ELF-1 (cell line): ENCODE results near the gene GGA1.
"Not testable (repeated sequence)": the region's sequence is repeated elsewhere in the genome, so short reads cannot be mapped to it uniquely, and the experiment has no call there.

Experiments
- DNase-seq: peaks from one replicate; pipeline ENCODE4 v3.0.0-alpha.2; 2016; ENCODE audit warnings: low read depth, low spot score

The GGA1 gene

DNA sequence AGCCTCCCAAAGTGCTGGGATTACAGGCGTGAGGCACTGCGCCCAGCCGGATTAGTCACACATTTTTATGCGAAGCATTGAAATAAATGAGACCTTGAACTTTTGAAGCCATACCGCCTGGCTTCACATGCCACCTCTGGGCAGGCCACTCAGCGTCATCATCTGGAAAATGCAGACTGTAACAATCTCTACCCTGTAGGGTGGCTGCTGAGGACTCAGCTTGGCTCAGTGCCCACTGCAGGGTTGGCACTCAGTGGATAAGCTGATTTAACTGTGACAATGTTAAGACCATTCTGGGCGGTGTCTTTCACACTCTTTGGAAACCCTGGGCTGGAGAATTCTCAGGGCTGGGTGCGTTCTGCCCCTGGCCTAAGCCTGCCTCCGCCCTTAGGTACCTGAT, 39.3 kb downstream of the GGA1 start:
- no peak for DNase-seq

DNA sequence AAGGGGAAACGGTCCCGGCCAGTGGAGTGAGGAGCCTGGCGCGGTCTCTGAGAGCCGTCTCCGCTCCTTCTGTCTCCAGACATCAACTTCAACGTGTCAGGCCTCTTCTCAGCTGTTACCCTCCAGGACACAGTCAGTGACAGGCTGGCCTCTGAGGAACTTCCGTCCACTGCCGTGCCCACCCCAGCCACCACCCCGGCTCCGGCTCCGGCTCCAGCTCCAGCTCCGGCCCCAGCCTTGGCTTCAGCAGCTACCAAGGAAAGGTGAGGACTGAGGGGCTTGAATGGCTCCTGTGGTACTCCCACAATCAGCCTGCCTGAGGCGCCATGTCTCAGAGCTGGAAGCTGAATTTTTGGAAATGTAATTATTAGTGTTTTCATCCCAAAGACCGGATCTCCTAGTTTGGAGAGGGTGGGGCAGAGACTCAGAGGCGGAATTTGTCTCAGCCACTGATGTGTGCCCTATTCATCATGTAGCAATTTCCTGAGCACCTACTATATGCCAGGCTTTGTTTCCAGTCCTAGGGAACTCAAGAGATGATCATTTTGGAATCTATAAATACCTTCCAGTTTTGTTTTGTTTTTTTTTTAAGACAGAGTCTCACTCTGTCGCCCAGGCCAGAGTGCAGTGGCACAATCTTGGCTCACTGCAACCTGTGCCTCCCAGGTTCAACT, 42.0 kb downstream of the GGA1 start:
- no peak for DNase-seq

DNA sequence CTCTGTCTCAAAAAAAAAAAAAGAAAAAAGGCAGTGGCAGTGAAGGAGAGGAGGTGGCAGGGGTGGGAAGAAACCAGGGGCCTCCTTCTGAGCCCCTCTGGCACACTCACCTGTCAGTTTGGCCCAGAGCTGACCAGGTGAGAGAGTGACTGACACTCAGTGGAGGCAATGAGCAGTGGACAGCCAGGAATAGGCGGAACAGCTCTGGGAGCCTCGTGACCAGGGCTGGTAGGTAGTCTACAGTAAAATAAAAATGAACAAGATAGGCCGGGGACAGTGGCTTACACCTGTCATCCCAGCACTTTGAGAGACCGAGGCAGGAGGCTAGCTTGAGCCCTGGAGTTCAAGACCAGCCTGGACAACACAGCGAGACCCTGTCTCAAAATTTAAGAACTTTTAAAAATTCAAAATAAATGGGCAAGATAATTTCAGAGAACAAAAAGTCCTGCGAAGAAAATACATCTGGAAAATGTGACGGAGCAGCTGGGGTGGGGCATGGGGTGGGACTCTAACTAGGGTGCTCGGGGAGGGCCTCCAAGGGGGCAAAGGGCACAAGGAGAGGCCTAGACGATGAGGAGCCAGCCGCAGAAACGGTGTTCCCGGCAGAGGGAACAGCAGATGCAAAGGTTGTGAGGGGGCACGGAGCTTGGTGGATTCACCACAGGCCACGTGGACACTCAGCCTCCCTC, 46.1 kb downstream of the GGA1 start:
- DNase-seq, result no peak

DNA sequence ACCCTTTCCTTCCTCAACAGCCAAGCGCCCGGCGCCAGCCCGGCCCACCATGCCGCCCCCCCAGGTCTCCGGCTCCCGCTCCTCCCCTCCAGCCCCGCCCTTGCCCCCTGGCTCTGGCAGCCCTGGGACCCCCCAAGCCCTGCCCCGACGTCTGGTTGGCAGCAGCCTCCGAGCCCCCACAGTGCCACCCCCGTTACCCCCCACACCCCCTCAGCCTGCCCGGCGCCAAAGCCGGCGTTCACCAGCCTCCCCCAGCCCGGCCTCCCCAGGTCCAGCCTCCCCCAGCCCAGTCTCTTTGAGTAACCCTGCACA, 46.6 kb downstream of the GGA1 start:
- no peak for DNase-seq

DNA sequence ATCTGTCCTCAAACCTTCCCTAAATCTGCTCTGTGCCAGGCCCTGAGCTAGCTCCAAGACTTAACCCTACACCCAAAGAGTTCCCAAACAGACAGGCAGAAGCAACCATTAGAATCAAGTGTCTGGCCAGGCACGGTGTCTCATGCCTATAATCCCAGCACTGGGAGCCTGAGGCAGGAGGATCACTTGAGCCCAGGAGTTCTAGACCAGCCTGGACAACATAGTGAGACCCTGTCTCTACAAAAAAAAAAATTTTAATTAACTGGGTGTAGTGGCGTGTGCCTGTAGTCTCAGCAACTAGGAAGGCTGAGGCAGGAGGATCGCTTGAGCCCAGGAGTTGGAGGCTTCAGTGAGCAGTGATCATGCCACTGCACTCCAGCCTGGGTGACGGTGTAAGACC, 47.9 kb downstream of the GGA1 start:
- not testable (repeated sequence) for DNase-seq

DNA sequence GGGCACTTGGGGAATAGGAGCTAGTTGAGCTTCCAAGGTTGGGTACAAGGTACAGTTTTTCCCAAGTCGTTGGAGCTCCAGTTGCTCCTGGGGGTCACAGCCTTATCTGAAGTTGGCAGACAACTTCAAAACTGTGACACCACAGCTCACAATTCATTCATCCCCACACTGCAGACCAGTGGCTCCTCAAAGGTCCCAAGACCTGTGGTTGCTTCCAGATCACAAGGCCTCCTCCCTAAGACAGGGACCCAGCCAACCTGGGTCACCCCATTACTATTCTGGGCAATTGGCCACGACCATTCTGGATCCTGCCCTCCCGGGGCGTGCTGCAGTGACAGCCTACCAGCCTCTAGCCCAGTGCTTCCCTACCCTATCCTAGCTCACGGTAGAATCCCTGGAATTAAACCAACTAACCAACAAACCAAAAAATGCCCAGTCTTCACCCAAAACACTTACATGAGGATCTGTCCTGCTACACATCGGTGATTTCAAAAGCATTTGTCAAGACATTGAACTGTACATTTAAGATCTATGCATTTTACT, 49.0 kb downstream of the GGA1 start:
- DNase-seq, result no peak

DNA sequence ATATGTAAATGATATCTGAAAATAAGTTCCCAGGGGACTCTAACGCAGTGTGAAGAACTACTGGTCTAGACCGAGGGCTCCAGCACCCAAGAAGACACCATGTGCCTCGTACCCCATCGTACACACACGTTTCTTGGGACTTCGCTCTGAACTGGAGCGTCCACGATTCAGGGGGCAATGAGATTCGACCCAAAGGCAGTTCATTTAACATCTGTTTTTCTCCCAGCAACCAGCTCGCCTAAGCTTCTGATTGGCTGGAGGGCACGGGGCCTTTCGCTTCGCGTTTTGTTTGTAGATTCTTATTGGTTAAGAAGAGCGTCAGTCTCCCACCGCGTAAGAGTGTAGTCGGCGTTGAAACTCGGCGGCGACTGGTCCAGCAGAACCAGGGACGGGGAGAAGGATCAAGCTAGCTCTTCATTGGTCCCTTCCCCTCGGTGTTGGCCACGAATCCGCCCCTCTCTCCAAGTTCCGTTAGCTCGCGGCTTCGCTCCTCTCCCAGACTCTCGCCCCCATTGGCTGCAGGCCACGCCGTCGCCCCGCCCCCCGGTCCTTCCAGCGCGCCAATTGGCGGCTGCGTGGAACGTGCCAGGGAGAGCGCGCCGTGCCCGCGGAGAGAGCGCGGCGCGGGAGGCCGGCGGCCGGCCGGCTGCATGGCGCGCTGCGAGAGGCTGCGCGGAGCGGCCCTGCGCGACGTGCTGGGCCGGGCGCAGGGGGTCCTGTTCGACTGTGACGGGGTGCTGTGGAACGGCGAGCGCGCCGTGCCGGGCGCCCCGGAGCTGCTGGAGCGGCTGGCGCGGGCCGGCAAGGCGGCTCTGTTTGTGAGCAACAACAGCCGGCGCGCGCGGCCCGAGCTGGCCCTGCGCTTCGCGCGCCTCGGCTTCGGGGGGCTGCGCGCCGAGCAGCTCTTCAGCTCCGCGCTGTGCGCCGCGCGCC, 49.8 kb downstream of the GGA1 start, which contains the start of gene PDXP:
Gene PDXP, plus strand, starts transcription at position 591 of the 933 bp plus-strand sequence. Its CDS starts 60 bp downstream, at position 651.
- DNase-seq, result peak; percentile 100

DNA sequence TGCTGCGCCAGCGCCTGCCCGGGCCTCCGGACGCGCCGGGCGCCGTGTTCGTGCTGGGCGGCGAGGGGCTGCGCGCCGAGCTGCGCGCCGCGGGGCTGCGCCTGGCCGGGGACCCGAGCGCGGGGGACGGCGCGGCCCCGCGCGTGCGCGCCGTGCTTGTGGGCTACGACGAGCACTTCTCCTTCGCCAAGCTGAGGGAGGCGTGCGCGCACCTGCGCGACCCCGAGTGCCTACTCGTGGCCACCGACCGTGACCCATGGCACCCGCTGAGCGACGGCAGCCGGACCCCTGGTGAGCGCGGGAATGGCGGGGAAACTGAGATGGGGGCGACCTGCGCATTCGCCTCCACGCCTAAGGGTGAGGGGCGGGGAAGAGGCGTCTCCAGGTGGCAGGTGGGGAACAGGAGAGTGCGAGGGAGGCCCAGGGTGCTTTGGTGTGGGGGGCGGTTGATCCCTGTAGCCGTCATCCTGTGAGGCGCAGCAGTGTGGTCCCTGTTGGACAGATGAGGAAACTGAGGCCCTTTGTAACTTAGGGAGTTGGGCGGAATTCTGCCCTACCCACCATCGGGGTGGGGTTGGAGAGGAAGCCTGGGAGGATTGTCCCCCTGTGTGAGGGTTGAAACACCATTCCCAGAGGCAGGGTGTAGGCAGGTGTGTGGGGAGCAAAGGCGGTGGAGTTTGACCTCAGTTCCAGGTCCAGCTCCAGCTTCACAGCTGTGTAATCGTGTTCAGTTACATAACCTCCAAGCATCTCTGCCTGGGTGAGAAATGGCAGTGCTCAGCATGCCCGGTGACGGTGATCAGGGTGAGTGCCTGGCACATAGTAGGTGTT, 50.6 kb downstream of the GGA1 start:
- no peak for DNase-seq

DNA sequence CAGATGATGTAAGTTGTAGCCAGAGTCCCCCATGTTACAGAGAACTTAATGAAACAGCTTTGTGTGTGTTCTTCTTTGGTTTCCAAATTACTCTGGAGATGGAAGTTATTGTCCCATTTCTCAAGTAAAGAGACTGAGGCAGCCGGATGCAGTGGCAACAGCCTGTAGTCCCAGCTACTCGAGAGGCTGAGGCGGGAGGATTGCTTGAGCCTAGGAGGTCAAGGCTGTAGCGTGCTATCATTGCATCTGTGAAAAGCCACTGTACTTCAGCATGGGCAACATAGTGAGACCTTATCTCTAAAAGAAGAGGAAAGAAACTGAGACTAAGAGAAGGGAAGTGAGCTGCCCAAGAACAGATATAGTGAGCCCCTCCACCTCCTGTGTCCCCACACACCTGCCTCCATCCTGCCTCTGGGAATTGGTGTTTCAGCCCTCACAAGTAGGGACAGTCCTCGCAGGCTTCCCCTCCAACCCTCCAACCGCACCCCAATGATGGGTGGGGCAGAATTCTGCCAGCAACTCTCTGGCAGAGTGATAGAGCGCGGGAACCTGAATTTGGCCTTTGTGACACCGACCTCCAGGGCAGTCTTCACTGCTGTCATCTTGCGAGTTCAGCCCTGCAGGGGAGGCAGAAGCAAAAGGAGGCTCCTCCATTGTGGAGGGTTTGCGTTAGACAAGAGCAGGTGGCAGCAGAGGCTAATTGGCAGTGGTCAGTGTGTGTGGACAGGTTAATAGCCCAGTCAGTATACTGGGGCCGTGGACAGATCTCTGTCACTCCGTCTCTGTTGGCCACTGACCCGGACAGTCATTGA, 51.5 kb downstream of the GGA1 start:
- DNase-seq, result no peak

DNA sequence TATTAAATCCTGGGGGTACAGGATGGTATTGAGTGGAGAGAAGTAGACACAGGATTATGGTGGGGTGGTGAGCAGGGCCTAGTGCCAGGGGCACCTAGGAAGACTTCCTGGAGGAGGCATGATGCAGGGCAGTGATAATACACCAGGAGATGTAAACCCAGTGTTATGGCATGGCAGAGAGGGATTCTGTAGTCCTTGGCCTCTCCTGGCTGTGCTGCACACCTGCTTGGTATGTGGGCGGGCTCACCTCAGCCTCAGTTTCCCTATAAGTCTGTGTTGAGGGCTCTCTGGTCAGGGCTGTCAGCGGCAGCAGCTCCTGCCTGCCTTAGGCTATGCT, 52.0 kb downstream of the GGA1 start:
- DNase-seq, result no peak

DNA sequence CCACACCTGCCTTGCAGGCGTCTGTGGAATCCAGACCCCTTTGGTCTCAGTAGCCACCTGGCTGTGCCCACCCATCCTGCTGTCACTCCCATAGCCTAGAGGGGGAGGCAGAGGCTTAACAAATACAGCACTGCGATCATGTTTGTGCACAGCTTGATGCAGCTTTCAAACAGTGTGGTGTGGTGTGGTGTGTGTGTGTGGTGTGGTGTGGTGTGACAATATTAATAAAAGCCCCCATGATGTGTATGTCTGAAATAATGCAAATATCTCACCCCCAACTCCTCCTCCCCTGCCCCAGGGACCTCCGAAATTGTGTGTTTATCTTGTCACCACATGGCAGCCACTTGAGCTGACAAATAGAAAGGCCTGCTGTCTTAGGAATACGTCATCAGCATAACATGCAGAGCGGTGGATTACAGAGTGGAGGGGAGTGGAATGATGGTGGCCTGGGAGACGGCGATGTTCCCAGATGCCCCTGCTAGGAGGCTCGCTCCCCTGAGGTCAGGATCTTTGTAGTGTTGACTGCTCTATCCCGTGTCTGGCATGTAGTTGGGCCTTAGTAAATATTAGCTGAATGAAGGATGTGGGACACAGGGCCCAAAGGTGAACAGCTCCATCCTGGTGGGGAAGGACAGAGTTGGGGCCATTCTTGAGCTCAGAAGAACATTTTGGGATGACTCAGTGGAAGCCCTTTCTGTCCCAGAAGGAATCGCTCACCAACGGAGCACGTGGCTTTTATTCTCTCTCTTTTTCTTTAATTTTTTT, 52.7 kb downstream of the GGA1 start:
- peak; percentile 75 for DNase-seq

DNA sequence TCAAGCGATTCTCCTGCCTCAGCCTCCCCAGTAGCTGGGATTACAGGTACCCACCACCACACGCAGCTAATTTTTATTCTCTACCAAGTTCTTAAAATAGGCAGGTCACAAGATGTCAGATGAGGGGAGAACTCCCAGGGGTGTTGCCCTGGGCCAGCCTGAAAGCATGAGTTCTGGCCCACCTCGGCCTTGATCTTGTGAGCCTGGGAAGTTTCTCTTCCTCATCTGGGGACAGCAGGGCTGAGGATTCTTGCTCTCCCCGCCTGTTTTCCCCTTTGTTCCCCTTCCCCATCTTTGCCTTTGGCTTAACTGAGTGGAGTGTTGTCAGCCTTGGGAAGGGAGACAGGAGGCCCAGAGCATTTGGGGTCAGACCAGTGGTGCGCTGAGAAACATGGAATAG, 53.4 kb downstream of the GGA1 start:
- DNase-seq, result no peak

DNA sequence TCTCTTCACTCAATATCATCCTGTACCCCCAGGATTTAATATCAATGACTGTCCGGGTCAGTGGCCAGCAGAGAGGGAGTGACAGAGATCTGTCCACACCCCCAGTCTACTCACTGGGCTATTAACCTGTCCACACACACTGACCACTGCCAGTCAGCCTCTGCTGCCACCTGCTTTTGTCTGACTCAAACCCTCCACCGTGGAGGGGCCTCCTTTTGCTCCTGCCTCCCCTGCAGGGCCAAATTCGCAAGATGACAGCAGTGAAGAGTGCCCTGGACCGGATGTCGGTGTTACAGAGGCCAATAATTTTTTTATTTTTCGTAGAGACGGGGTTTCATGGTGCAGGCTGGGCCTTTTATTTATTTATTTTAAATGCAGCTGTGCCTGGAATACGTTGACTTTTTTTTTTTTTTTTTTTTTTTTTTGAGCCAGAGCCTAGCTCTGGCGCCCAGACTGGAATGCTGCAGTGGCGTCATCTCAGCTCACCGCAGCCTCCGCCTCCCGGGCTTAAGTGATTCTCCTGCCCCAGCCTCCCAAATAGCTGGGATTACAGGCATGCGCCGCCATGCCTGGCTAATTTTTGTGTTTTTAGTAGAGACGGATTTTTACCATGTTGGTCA, 55.0 kb downstream of the GGA1 start:
- DNase-seq, result no peak

DNA sequence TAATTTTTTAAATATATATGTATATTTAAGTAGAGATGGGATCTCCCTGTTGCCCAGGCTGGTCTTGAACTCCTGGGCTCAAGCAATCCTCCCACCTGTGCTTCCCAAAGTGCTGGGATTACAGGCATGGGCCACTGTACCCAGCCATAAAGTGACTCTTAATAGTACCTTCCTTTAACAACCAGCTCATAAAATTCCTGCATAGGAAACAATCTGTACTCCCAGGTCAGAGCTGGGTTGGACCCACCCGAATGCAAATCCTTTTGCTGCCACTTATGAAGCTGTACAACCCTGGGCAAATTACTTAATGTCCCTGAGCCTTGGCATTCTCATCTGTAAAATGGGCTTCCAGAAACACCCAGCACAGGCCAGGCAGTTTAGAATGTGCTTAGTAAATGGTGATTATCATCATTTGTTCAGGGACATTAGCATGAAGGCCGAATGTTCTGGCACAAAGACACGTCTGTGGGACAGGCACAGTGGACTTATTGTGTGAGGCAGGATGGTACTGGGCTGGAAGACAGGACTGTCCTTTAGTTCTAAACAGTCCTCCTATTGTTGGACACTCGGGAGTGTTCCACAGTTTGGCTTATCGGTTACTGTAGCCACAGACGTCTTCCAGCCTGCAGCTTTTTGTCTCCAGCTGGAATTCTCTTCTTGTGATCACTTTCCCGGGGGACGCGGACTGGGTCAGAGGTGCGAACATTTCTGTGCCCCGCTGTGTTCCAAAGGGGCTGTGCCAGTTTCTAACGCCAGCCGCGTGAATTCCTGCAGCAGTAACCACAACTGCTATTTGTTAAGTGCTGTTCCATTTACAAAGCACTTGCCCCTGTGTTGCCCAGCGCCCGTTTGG, 55.8 kb downstream of the GGA1 start:
- no peak for DNase-seq

DNA sequence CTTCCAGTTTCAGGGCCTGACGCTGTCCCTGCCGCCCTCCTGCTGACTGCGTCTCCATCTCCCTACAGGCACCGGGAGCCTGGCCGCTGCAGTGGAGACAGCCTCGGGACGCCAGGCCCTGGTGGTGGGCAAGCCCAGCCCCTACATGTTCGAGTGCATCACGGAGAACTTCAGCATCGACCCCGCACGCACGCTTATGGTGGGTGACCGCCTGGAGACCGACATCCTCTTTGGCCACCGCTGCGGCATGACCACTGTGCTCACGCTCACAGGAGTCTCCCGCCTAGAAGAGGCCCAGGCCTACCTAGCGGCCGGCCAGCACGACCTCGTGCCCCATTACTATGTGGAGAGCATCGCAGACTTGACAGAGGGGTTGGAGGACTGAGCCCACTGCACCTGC, 56.9 kb downstream of the GGA1 start:
- no peak for DNase-seq

DNA sequence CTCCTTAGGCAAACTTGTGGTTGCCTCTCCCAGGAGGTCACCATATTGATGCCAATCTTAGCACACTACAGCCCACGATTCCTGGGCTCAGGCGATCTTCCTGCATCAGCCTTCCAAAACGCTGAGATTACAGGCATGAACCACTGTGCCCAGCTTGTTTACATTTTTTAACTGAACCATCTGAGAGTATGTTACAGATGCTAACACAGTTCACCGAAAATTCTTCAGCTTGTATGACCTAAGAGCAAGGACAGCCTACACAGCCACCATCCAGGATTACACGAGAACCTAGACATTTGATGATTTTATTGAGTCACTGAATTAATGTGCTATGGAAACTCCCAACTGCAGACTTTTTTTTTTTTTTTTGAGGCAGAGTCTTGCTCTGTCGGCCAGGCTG, 61.0 kb downstream of the GGA1 start:
- DNase-seq, result no peak

DNA sequence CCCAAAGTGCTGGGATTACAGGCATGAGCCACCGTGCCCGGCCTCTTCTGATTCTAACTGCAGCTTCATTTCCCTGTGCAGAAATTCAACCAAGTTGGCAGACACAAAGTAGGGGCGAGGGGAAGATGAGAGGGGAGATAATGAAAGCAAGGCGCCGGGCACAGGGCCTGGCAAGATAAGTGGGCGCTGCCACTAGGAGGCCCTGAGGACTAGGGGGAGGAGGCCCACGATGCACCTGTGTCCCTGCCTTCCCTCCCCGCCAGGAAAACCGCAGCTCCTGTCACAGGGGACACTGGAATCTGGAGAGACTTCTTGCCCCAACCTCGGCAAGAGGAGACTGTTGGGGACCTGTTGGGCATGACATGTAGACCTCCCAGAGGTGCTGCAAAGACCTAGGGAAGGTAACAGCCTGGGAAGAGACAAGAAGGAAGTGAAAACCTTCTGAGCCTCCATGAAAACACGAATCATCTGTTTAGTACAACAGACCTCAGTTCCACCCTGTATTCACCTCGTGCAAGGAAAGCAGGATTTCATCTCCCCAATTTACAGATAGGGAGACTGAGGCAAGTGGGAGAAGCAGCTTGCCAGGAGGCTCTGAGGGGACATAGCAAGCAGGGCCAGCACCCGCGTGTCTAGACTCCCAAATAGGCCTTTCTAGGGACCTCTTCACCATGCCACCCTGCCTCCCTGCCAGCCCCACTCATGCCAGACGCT, 63.7 kb downstream of the GGA1 start:
- no peak for DNase-seq

DNA sequence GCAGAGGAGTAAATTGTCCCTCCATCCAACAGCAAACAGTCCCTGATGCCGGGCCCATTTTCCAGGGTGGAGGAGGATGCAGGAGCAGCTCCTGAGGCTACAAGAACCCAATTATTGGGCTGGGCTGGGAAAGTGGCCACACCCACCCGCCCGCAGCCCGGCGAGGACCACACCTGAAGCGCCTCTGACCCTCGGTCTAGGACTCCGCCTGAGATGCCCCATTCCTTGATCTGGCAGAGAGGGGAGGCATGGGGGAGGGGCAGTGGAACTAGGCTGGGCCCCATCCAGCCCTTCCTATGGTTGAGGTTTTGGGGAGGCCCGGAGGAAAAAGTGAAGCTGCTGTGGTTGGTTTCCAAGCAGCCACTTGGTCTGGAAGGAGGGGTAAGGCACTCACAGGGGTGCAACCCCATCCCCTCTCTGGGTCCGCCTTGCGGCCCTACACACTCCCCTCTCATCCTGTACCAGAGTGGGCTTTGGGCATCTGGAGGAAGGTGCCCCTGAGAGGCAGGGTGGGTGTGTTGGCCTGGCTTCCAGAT, 64.4 kb downstream of the GGA1 start:
- DNase-seq, result no peak
